ENCODE results near the gene MAP7D1. TPM values are rescaled to one million over a fixed set of nuclear protein-coding genes. Genes with fewer than 3 reads are reported as not detected.

MAP7D1 gene
- total RNA-seq, 1 experiment from 2014 or later: 192 TPM

GRCh38 chr1:36112823-36113222 lies 43.1 kb upstream of the MAP7D1 start:
- TF ChIP-seq EZH2 (IDR thresholded peaks at IDR 0.05; ENCODE audit: borderline replicate concordance, low read depth, low read length, poor library complexity, severe bottlenecking) (no peak), CTCF (conservative IDR thresholded peaks at IDR 0.05; ENCODE audit: low read depth, low read length) (no peak)
- Histone ChIP-seq H3K4me1 (ENCODE audit: insufficient read depth, low read length, poor library complexity, severe bottlenecking) (no peaks in the 10 kb centered on the region), H3K9me3 (ENCODE audit: low read depth, low read length, poor library complexity, severe bottlenecking) (no peaks in the 10 kb centered on the region), H3K27me3 (replicated peaks; ENCODE audit: insufficient read depth, low read depth, low read length, poor library complexity) (no peaks in the 10 kb centered on the region), H3K4me3 (ENCODE audit: low read depth, low read length, poor library complexity, severe bottlenecking) (no peak overlapping the region), H3K36me3 (ENCODE audit: insufficient read depth, low read length, poor library complexity, severe bottlenecking) (no peaks in the 10 kb centered on the region), H3K27ac (ENCODE audit: low read depth, low read length, poor library complexity, severe bottlenecking) (no peak overlapping the region)
- ChIA-PET CTCF (no interaction called here), POLR2A (ENCODE audit: low non-redundant PET) (no interaction called here)
- BruUV-seq (replicated peaks): no TSS peak
- DNase-seq (ENCODE audit: low spot score): no peak
- intact Hi-C loops (cut with micrococcal nuclease; ENCODE audit: unreplicated experiment): no loop called here

- no peak for DNase-seq (ENCODE audit: low spot score)
- TF ChIP-seq EZH2 (IDR thresholded peaks at IDR 0.05; ENCODE audit: borderline replicate concordance, low read depth, low read length, poor library complexity, severe bottlenecking) (no peak), CTCF (conservative IDR thresholded peaks at IDR 0.05; ENCODE audit: low read depth, low read length) (no peak)
- Histone ChIP-seq H3K4me1 (ENCODE audit: insufficient read depth, low read length, poor library complexity, severe bottlenecking) (no peaks in the 10 kb centered on the region), H3K27me3 (replicated peaks; ENCODE audit: insufficient read depth, low read depth, low read length, poor library complexity) (no peaks in the 10 kb centered on the region), H3K9me3 (ENCODE audit: low read depth, low read length, poor library complexity, severe bottlenecking) (no peaks in the 10 kb centered on the region), H3K4me3 (ENCODE audit: low read depth, low read length, poor library complexity, severe bottlenecking) (no peak overlapping the region), H3K27ac (ENCODE audit: low read depth, low read length, poor library complexity, severe bottlenecking) (no peak overlapping the region), H3K36me3 (ENCODE audit: insufficient read depth, low read length, poor library complexity, severe bottlenecking) (no peaks in the 10 kb centered on the region)
- no TSS peak for BruUV-seq (replicated peaks)
- intact Hi-C loops (cut with micrococcal nuclease; ENCODE audit: unreplicated experiment): no loop called here
- ChIA-PET POLR2A (ENCODE audit: low non-redundant PET) (no interaction called here), CTCF (no interaction called here)
Observed at GRCh38 chr1:36114371-36114770, 41.6 kb upstream of the MAP7D1 start.

GRCh38 chr1:36115200-36115669 lies 40.7 kb upstream of the MAP7D1 start:
- Histone ChIP-seq H3K9me3 (ENCODE audit: low read depth, low read length, poor library complexity, severe bottlenecking) (no peaks in the 10 kb centered on the region), H3K36me3 (ENCODE audit: insufficient read depth, low read length, poor library complexity, severe bottlenecking) (no peaks in the 10 kb centered on the region), H3K27ac (ENCODE audit: low read depth, low read length, poor library complexity, severe bottlenecking) (no peak overlapping the region), H3K27me3 (replicated peaks; ENCODE audit: insufficient read depth, low read depth, low read length, poor library complexity) (no peaks in the 10 kb centered on the region), H3K4me3 (ENCODE audit: low read depth, low read length, poor library complexity, severe bottlenecking) (no peak overlapping the region), H3K4me1 (ENCODE audit: insufficient read depth, low read length, poor library complexity, severe bottlenecking) (no peaks in the 10 kb centered on the region)
- ChIA-PET CTCF (interaction anchor here (1.1 kb wide), 1 partner anchor 20 kb away, joined by 4 read pairs; no protein-coding TSS in a partner anchor), POLR2A (ENCODE audit: low non-redundant PET) (no interaction called here)
- intact Hi-C loops (cut with micrococcal nuclease; ENCODE audit: unreplicated experiment): no loop called here
- DNase-seq (ENCODE audit: low spot score): no peak
- TF ChIP-seq EZH2 (IDR thresholded peaks at IDR 0.05; ENCODE audit: borderline replicate concordance, low read depth, low read length, poor library complexity, severe bottlenecking) (no peak), CTCF (conservative IDR thresholded peaks at IDR 0.05; ENCODE audit: low read depth, low read length) (no peak)
- BruUV-seq (replicated peaks): no TSS peak

All from A673 (cell line).